IMR-90 (cell line): Measurements from ENCODE around the gene PIMREG. TPM values are rescaled to one million over a fixed set of nuclear protein-coding genes. Genes with fewer than 3 reads are reported as not detected.

Source experiments
- ATAC-seq: fragments of 200-7000 bp; cut with Tn5 transposase; 2 replicates; pipeline ENCODE4 v1.9.1; 2020; ENCODE audit warnings: low read depth, mild to moderate bottlenecking, moderate library complexity
- BruUV-seq: library from RNA; stranded (reverse); fragments of 400-500 nt; replicated peaks from 2 replicates; lab custom pipeline; 2021; lab: Mats Ljungman, UMichigan
- CTCF ChIA-PET: fragments of 300-600 bp; formaldehyde crosslinking; extraction: SDS; loops from one replicate; lab custom pipeline; 2021; ENCODE audit warnings: antibody characterized with exemption; lab: Yijun Ruan, JAX
- POLR2A ChIA-PET: fragments of 300-600 bp; sonication (Branson Sonifier 250); formaldehyde crosslinking; loops from one replicate; lab custom pipeline; 2022; ENCODE audit warnings: antibody characterized with exemption; ENCODE audit not compliant: unreplicated experiment; lab: Charles Lee
- DNase-seq: peaks from one replicate; pipeline ENCODE4 v3.0.0; 2013
- H2AFZ ChIP-seq: replicated peaks from 2 replicates; pipeline ENCODE3; 2013; ENCODE audit warnings: low read length, mild to moderate bottlenecking; ENCODE audit not compliant: poor library complexity
- H2AK5ac ChIP-seq: 2 replicates; pipeline ENCODE4 v1.6.1; 2013; ENCODE audit warnings: low read depth, low read length, inconsistent platforms
- H2AK9ac ChIP-seq: replicated peaks from 2 replicates; pipeline ENCODE3; 2013; ENCODE audit warnings: mild to moderate bottlenecking, low read depth, low read length, moderate library complexity; ENCODE audit not compliant: poor library complexity
- H2BK120ac ChIP-seq: 2 replicates; pipeline ENCODE4 v1.6.1; 2013; ENCODE audit warnings: low read depth, low read length, inconsistent platforms
- H2BK15ac ChIP-seq: 3 replicates; pipeline ENCODE4 v1.6.1; 2013; ENCODE audit warnings: low read depth, low read length, inconsistent platforms
- H2BK20ac ChIP-seq: 2 replicates; pipeline ENCODE4 v1.6.1; 2013; ENCODE audit warnings: low read depth, mild to moderate bottlenecking, inconsistent platforms, low read length, moderate library complexity
- H2BK5ac ChIP-seq: 2 replicates; pipeline ENCODE4 v1.6.1; 2013; ENCODE audit warnings: mild to moderate bottlenecking, low read depth, low read length, inconsistent platforms; ENCODE audit not compliant: poor library complexity, severe bottlenecking
- H3K14ac ChIP-seq: replicated peaks from 2 replicates; pipeline ENCODE4 v1.6.1; 2013; ENCODE audit warnings: low read depth, low read length, inconsistent platforms
- H3K18ac ChIP-seq: 2 replicates; pipeline ENCODE4 v1.6.1; 2013; ENCODE audit warnings: low read depth, low read length, control low read depth
- H3K23ac ChIP-seq: 2 replicates; pipeline ENCODE4 v1.6.1; 2013; ENCODE audit warnings: low read depth, low read length, inconsistent platforms
- H3K27ac ChIP-seq: 2 replicates; pipeline ENCODE4 v1.5.1; 2013; ENCODE audit warnings: mild to moderate bottlenecking, control low read depth, low read length; ENCODE audit not compliant: insufficient read depth
- H3K27me3 ChIP-seq: 2 replicates; pipeline ENCODE4 v1.6.1; 2013; ENCODE audit warnings: low read length; ENCODE audit not compliant: control insufficient read depth, insufficient read depth
- H3K36me3 ChIP-seq: 2 replicates; pipeline ENCODE4 v1.6.1; 2013; ENCODE audit warnings: low read length, mixed read lengths; ENCODE audit not compliant: control insufficient read depth, insufficient read depth
- H3K4ac ChIP-seq: 2 replicates; pipeline ENCODE4 v1.6.1; 2013; ENCODE audit warnings: low read depth, low read length, inconsistent platforms
- H3K4me1 ChIP-seq: 2 replicates; pipeline ENCODE4 v1.6.1; 2013; ENCODE audit warnings: low read length, mixed read lengths; ENCODE audit not compliant: control insufficient read depth, insufficient read depth
- H3K4me2 ChIP-seq: 2 replicates; pipeline ENCODE4 v1.6.1; 2013; ENCODE audit warnings: low read depth, mild to moderate bottlenecking, control low read depth, low read length, moderate library complexity
- H3K4me3 ChIP-seq: 2 replicates; pipeline ENCODE4 v1.5.1; 2013; ENCODE audit warnings: low read depth, mild to moderate bottlenecking, control low read depth, low read length, moderate library complexity; ENCODE audit not compliant: insufficient read depth
- H3K56ac ChIP-seq: 2 replicates; pipeline ENCODE4 v1.6.1; 2013; ENCODE audit warnings: low read length, inconsistent platforms; ENCODE audit not compliant: insufficient read depth; ENCODE audit errors: extremely low read depth
- H3K79me1 ChIP-seq, 2 experiments: 2 replicates each; pipeline ENCODE4 v1.6.1; 2013; ENCODE audit warnings: low read length in 2 of 2, inconsistent platforms in 1 of 2, low read depth in 1 of 2
- H3K9ac ChIP-seq: 2 replicates; pipeline ENCODE4 v1.6.1; 2013; ENCODE audit warnings: low read depth, low read length, control low read depth
- H3K9me1 ChIP-seq: 2 replicates; pipeline ENCODE4 v1.6.1; 2013; ENCODE audit warnings: low read length, inconsistent platforms; ENCODE audit not compliant: insufficient read depth
- H3K9me3 ChIP-seq: 2 replicates; pipeline ENCODE4 v1.6.1; 2013; ENCODE audit warnings: low read length; ENCODE audit not compliant: control insufficient read depth, insufficient read depth
- H4K20me1 ChIP-seq: 2 replicates; pipeline ENCODE4 v1.6.1; 2013; ENCODE audit warnings: low read length, inconsistent platforms; ENCODE audit not compliant: insufficient read depth
- H4K5ac ChIP-seq: 2 replicates; pipeline ENCODE4 v1.6.1; 2013; ENCODE audit warnings: mild to moderate bottlenecking, low read depth, low read length, control low read depth
- H4K8ac ChIP-seq, 2 experiments: 2 replicates each; pipeline ENCODE4 v1.6.1; 2013; ENCODE audit warnings: low read depth in 2 of 2, low read length in 2 of 2, control low read depth in 1 of 2, inconsistent platforms in 1 of 2
- H4K91ac ChIP-seq: 2 replicates; pipeline ENCODE4 v1.6.1; 2013; ENCODE audit warnings: low read depth, low read length, inconsistent platforms; ENCODE audit not compliant: insufficient read depth
- BHLHE40 ChIP-seq: fragments of 150-350 bp; IDR thresholded peaks from 2 replicates; pipeline ENCODE4 v1.6.1; 2016; ENCODE audit warnings: mild to moderate bottlenecking, low read depth, low read length
- ELK1 ChIP-seq: fragments of 150-350 bp; IDR thresholded peaks from 2 replicates; pipeline ENCODE4 v1.6.1; 2016; ENCODE audit warnings: low read depth, mild to moderate bottlenecking, low read length, moderate library complexity, borderline replicate concordance
- WGBS, 2 experiments: methylation state at CpG; one replicate each; pipeline versions ENCODE4 v1.1.5 to v1.1.7; 2013; ENCODE audit warnings: missing lambda C conversion rate in 2 of 2; ENCODE audit not compliant: insufficient read length in 1 of 2; ENCODE audit errors: extremely low coverage in 2 of 2; 5-methylcytosine and 5-hydroxymethylcytosine counted together
- dilution Hi-C: fragments of 300-500 bp; cut with HindIII; formaldehyde crosslinking; loops from one replicate; pipeline ENCODE4 v1.14.3; 2018; ENCODE audit warnings: low sequenced_read_pairs; ENCODE audit not compliant: unreplicated experiment
- in situ Hi-C: fragments of 300-500 bp; cut with MboI; formaldehyde crosslinking; loops from 3 replicates; pipeline ENCODE4 v1.14.3; 2019; ENCODE audit warnings: low sequenced_read_pairs, inconsistent platforms, mixed read lengths
- intact Hi-C: fragments of 100-400 bp; cut with micrococcal nuclease; formaldehyde crosslinking; loops from 2 replicates; pipeline ENCODE4 v1.10.0; 2022
- polyA plus RNA-seq, 3 experiments: library from polyadenylated mRNA; depleted of rRNA; stranded (reverse); fragments of >200 nt; gene quantifications; 2 replicates each; pipeline ENCODE4 v1.2.3, GENCODE V29; 2012; ENCODE audit warnings: low replicate concordance in 1 of 3
- total RNA-seq: library from RNA; depleted of rRNA; stranded (reverse); fragments of >200 nt; gene quantifications from 2 replicates; pipeline ENCODE4 v1.2.3, GENCODE V29; 2012

The PIMREG gene
- total and polyA plus RNA-seq, 2 of the 4 experiments (the other 2 are of a cell fraction): 21.5 to 25.9 TPM

GRCh38 chr17:6479622-6480302, 35.5 kb downstream of the PIMREG start:
- ATAC-seq (no peak), DNase-seq (no peak)
- Histone ChIP-seq H3K27ac (no peak overlapping the region), H3K4me1 (peaks cover 4% of the 10 kb centered on the region; the same call in 1 of the 2 replicates), H4K5ac (no peak overlapping the region), H3K56ac (no peak overlapping the region), H2AK9ac (no peak overlapping the region), H2BK120ac (no peak overlapping the region), H3K27me3 (peaks cover 15% of the 10 kb centered on the region), H2BK5ac (no peak overlapping the region), H3K9me3 (no peaks in the 10 kb centered on the region), H2BK20ac (no peak overlapping the region), H4K8ac (no peak overlapping the region), H3K9me1 (no peaks in the 10 kb centered on the region), H4K20me1 (no peaks in the 10 kb centered on the region), H2BK15ac (no peak overlapping the region), H3K4me3 (no peak overlapping the region), H2AFZ (no peak overlapping the region), H3K79me1 (no peaks in the 10 kb centered on the region), H3K9ac (no peak overlapping the region), H2AK5ac (no peak overlapping the region), H3K36me3 (no peaks in the 10 kb centered on the region), H3K4me2 (no peak overlapping the region), H3K14ac (no peak overlapping the region), H3K18ac (no peak overlapping the region), H3K23ac (no peak overlapping the region), H4K91ac (no peak overlapping the region), H3K4ac (no peak overlapping the region)
- intact Hi-C loops (no loop called here), in situ Hi-C loops (loop anchor here (10.0 kb wide), 1 partner anchor 165 kb away; the partner anchor contains the start of genes KIAA0753 and TXNDC17), dilution Hi-C loops (no loop called here)
- BruUV-seq: no TSS peak
- TF ChIP-seq BHLHE40 (no peak), ELK1 (no peak)
- WGBS, 2 experiments: 23% methylated on average over 2 of the region's 13 CpGs; no CpG with 5 or more reads in 1 of the 2 experiments
- POLR2A ChIA-PET: no interaction called here
- CTCF ChIA-PET: no interaction called here
